ENCODE measurements around the gene CRIP3.

The CRIP3 gene

GRCh38 chr6:43331470-43331869, 22.8 kb upstream of the CRIP3 start:
- Histone ChIP-seq H3K9ac (ENCODE audit: low read length) (no peak overlapping the region), H3K4me1 (ENCODE audit: control insufficient read depth, insufficient read depth, low read length) (peaks cover 21% of the 10 kb centered on the region), H3K27me3 (ENCODE audit: control insufficient read depth, insufficient read depth, low read length) (no peaks in the 10 kb centered on the region), H3K36me3 (ENCODE audit: control insufficient read depth, insufficient read depth, low read length) (no peaks in the 10 kb centered on the region), H3K4me3 (ENCODE audit: low read length) (no peak overlapping the region), H3K9me3 (ENCODE audit: control insufficient read depth, low read length) (no peaks in the 10 kb centered on the region)

- H3K9ac ChIP-seq (ENCODE audit: low read length): no peak overlapping the region
- no peak overlapping the region for H3K4me3 ChIP-seq (ENCODE audit: low read length)
- no peaks in the 10 kb centered on the region for H3K9me3 ChIP-seq (ENCODE audit: control insufficient read depth, low read length)
- no peaks in the 10 kb centered on the region for H3K4me1 ChIP-seq (ENCODE audit: control insufficient read depth, insufficient read depth, low read length)
- no peaks in the 10 kb centered on the region for H3K36me3 ChIP-seq (ENCODE audit: control insufficient read depth, insufficient read depth, low read length)
- no peaks in the 10 kb centered on the region for H3K27me3 ChIP-seq (ENCODE audit: control insufficient read depth, insufficient read depth, low read length)
Measured at GRCh38 chr6:43328528-43328927, 19.9 kb upstream of the CRIP3 start.

- H3K9me3 ChIP-seq (ENCODE audit: control insufficient read depth, low read length): no peaks in the 10 kb centered on the region
- no peaks in the 10 kb centered on the region for H3K4me1 ChIP-seq (ENCODE audit: control insufficient read depth, insufficient read depth, low read length)
- H3K36me3 ChIP-seq (ENCODE audit: control insufficient read depth, insufficient read depth, low read length): no peaks in the 10 kb centered on the region
- H3K4me3 ChIP-seq (ENCODE audit: low read length): no peak overlapping the region
- H3K27me3 ChIP-seq (ENCODE audit: control insufficient read depth, insufficient read depth, low read length): no peaks in the 10 kb centered on the region
- no peak overlapping the region for H3K9ac ChIP-seq (ENCODE audit: low read length)
Measured at GRCh38 chr6:43325876-43326275, 17.2 kb upstream of the CRIP3 start.

- H3K4me3 ChIP-seq (ENCODE audit: low read length): no peak overlapping the region
- H3K27me3 ChIP-seq (ENCODE audit: control insufficient read depth, insufficient read depth, low read length): no peaks in the 10 kb centered on the region
- H3K4me1 ChIP-seq (ENCODE audit: control insufficient read depth, insufficient read depth, low read length): no peaks in the 10 kb centered on the region
Measured at GRCh38 chr6:43318011-43318410, 9.4 kb upstream of the CRIP3 start.

GRCh38 chr6:43313813-43314212, 5.2 kb upstream of the CRIP3 start:
- H3K9me3 ChIP-seq (ENCODE audit: control insufficient read depth, low read length): no peaks in the 10 kb centered on the region
- no peak overlapping the region for H3K4me3 ChIP-seq (ENCODE audit: low read length)
- H3K27me3 ChIP-seq (ENCODE audit: control insufficient read depth, insufficient read depth, low read length): peaks cover 6% of the 10 kb centered on the region
- peaks cover 3% of the 10 kb centered on the region for H3K4me1 ChIP-seq (ENCODE audit: control insufficient read depth, insufficient read depth, low read length)
- H3K9ac ChIP-seq (ENCODE audit: low read length): no peak overlapping the region
- no peaks in the 10 kb centered on the region for H3K36me3 ChIP-seq (ENCODE audit: control insufficient read depth, insufficient read depth, low read length)

More at GRCh38 chr6:43318011-43318410, 9.4 kb upstream of the CRIP3 start:
- no peaks in the 10 kb centered on the region for H3K36me3 ChIP-seq (ENCODE audit: control insufficient read depth, insufficient read depth, low read length)
- H3K9ac ChIP-seq (ENCODE audit: low read length): no peak overlapping the region
- H3K9me3 ChIP-seq (ENCODE audit: control insufficient read depth, low read length): no peaks in the 10 kb centered on the region

GRCh38 chr6:43311666-43312065, 3.0 kb upstream of the CRIP3 start:
- Histone ChIP-seq H3K9ac (ENCODE audit: low read length) (no peak overlapping the region), H3K4me1 (ENCODE audit: control insufficient read depth, insufficient read depth, low read length) (peaks cover 6% of the 10 kb centered on the region), H3K36me3 (ENCODE audit: control insufficient read depth, insufficient read depth, low read length) (no peaks in the 10 kb centered on the region), H3K27me3 (ENCODE audit: control insufficient read depth, insufficient read depth, low read length) (peaks cover 15% of the 10 kb centered on the region), H3K4me3 (ENCODE audit: low read length) (no peak overlapping the region), H3K9me3 (ENCODE audit: control insufficient read depth, low read length) (no peaks in the 10 kb centered on the region)

GRCh38 chr6:43310624-43311023, 2.0 kb upstream of the CRIP3 start:
- H3K36me3 ChIP-seq (ENCODE audit: control insufficient read depth, insufficient read depth, low read length): no peaks in the 10 kb centered on the region
- no peak overlapping the region for H3K9ac ChIP-seq (ENCODE audit: low read length)
- H3K27me3 ChIP-seq (ENCODE audit: control insufficient read depth, insufficient read depth, low read length): peaks cover 18% of the 10 kb centered on the region
- no peak overlapping the region for H3K4me3 ChIP-seq (ENCODE audit: low read length)
- no peaks in the 10 kb centered on the region for H3K9me3 ChIP-seq (ENCODE audit: control insufficient read depth, low read length)
- H3K4me1 ChIP-seq (ENCODE audit: control insufficient read depth, insufficient read depth, low read length): peaks cover 6% of the 10 kb centered on the region

GRCh38 chr6:43310134-43310533, 1.5 kb upstream of the CRIP3 start:
- Histone ChIP-seq H3K4me1 (ENCODE audit: control insufficient read depth, insufficient read depth, low read length) (peaks cover 6% of the 10 kb centered on the region), H3K36me3 (ENCODE audit: control insufficient read depth, insufficient read depth, low read length) (no peaks in the 10 kb centered on the region), H3K27me3 (ENCODE audit: control insufficient read depth, insufficient read depth, low read length) (peaks cover 18% of the 10 kb centered on the region), H3K9me3 (ENCODE audit: control insufficient read depth, low read length) (no peaks in the 10 kb centered on the region), H3K4me3 (ENCODE audit: low read length) (no peak overlapping the region), H3K9ac (ENCODE audit: low read length) (no peak overlapping the region)

GRCh38 chr6:43308990-43309477, 408 bp upstream of the CRIP3 start:
- Histone ChIP-seq H3K27me3 (ENCODE audit: control insufficient read depth, insufficient read depth, low read length) (peaks cover 18% of the 10 kb centered on the region), H3K4me3 (ENCODE audit: low read length) (no peak overlapping the region), H3K9me3 (ENCODE audit: control insufficient read depth, low read length) (no peaks in the 10 kb centered on the region), H3K36me3 (ENCODE audit: control insufficient read depth, insufficient read depth, low read length) (no peaks in the 10 kb centered on the region), H3K9ac (ENCODE audit: low read length) (no peak overlapping the region), H3K4me1 (ENCODE audit: control insufficient read depth, insufficient read depth, low read length) (peaks cover 6% of the 10 kb centered on the region)

GRCh38 chr6:43307451-43308100, 1.1 kb downstream of the CRIP3 start:
- H3K9ac ChIP-seq (ENCODE audit: low read length): no peak overlapping the region
- H3K9me3 ChIP-seq (ENCODE audit: control insufficient read depth, low read length): no peaks in the 10 kb centered on the region
- peaks cover 18% of the 10 kb centered on the region for H3K27me3 ChIP-seq (ENCODE audit: control insufficient read depth, insufficient read depth, low read length)
- peaks cover 6% of the 10 kb centered on the region for H3K4me1 ChIP-seq (ENCODE audit: control insufficient read depth, insufficient read depth, low read length)
- H3K36me3 ChIP-seq (ENCODE audit: control insufficient read depth, insufficient read depth, low read length): no peaks in the 10 kb centered on the region
- no peak overlapping the region for H3K4me3 ChIP-seq (ENCODE audit: low read length)

- Histone ChIP-seq H3K4me3 (ENCODE audit: low read length) (no peak overlapping the region), H3K9me3 (ENCODE audit: control insufficient read depth, low read length) (no peaks in the 10 kb centered on the region), H3K36me3 (ENCODE audit: control insufficient read depth, insufficient read depth, low read length) (no peaks in the 10 kb centered on the region), H3K9ac (ENCODE audit: low read length) (no peak overlapping the region), H3K4me1 (ENCODE audit: control insufficient read depth, insufficient read depth, low read length) (peaks cover 6% of the 10 kb centered on the region), H3K27me3 (ENCODE audit: control insufficient read depth, insufficient read depth, low read length) (peaks cover 18% of the 10 kb centered on the region)
Measured at GRCh38 chr6:43306086-43306485, 2.5 kb downstream of the CRIP3 start.

- Histone ChIP-seq H3K4me1 (ENCODE audit: control insufficient read depth, insufficient read depth, low read length) (peaks cover 6% of the 10 kb centered on the region), H3K36me3 (ENCODE audit: control insufficient read depth, insufficient read depth, low read length) (no peaks in the 10 kb centered on the region), H3K9me3 (ENCODE audit: control insufficient read depth, low read length) (no peaks in the 10 kb centered on the region), H3K4me3 (ENCODE audit: low read length) (no peak overlapping the region), H3K9ac (ENCODE audit: low read length) (no peak overlapping the region), H3K27me3 (ENCODE audit: control insufficient read depth, insufficient read depth, low read length) (peaks cover 18% of the 10 kb centered on the region)
Measured at GRCh38 chr6:43304882-43305281, 3.7 kb downstream of the CRIP3 start.

GRCh38 chr6:43304361-43304760, 4.3 kb downstream of the CRIP3 start:
- no peaks in the 10 kb centered on the region for H3K36me3 ChIP-seq (ENCODE audit: control insufficient read depth, insufficient read depth, low read length)
- peaks cover 6% of the 10 kb centered on the region for H3K4me1 ChIP-seq (ENCODE audit: control insufficient read depth, insufficient read depth, low read length)
- peaks cover 18% of the 10 kb centered on the region for H3K27me3 ChIP-seq (ENCODE audit: control insufficient read depth, insufficient read depth, low read length)
- no peak overlapping the region for H3K9ac ChIP-seq (ENCODE audit: low read length)
- H3K9me3 ChIP-seq (ENCODE audit: control insufficient read depth, low read length): no peaks in the 10 kb centered on the region
- H3K4me3 ChIP-seq (ENCODE audit: low read length): no peak overlapping the region

Data from mucosa of stomach (tissue), 1 donor.